OCI-LY7 (cell line): Measurements from ENCODE around the gene ERLIN1.

Source experiments
- EZH2phosphoT487 ChIP-seq: fragments of 200-600 bp; sonication (generic); IDR thresholded peaks from 2 replicates; pipeline ENCODE4 v1.6.1; 2018; ENCODE audit warnings: low read depth, borderline replicate concordance, mild to moderate bottlenecking, mixed run types, antibody characterized with exemption, low read length, moderate library complexity, mixed read lengths
- TF ChIP-seq, protein P1 (sequence below): fragments of 200-600 bp; sonication (generic); conservative IDR thresholded peaks from 2 replicates; pipeline ENCODE4 v1.5.1; 2014; ENCODE audit warnings: mild to moderate bottlenecking, antibody characterized with exemption, low read length, moderate library complexity, mixed read lengths

DNA sequence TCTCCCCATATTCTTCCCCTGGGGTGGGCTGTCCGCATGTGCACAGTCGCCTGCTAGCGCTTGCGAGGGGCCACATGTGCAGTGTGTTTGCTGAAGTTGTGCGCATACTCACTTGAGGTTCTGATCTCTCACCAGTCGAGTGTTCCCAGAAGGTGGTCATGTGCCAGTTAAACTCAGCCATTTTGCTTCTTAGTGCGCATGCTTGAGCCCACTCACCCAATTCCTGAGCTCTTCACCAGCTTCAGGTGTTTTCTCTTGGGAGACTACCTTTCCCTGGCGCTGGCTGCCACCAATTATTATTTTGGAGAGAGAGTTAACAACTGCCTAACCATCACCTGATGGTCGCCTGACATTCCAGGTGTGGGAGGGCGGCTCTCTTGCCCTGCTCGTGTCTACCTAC is 79.0 kb downstream of the ERLIN1 start:
- TF ChIP-seq, protein P1, sequence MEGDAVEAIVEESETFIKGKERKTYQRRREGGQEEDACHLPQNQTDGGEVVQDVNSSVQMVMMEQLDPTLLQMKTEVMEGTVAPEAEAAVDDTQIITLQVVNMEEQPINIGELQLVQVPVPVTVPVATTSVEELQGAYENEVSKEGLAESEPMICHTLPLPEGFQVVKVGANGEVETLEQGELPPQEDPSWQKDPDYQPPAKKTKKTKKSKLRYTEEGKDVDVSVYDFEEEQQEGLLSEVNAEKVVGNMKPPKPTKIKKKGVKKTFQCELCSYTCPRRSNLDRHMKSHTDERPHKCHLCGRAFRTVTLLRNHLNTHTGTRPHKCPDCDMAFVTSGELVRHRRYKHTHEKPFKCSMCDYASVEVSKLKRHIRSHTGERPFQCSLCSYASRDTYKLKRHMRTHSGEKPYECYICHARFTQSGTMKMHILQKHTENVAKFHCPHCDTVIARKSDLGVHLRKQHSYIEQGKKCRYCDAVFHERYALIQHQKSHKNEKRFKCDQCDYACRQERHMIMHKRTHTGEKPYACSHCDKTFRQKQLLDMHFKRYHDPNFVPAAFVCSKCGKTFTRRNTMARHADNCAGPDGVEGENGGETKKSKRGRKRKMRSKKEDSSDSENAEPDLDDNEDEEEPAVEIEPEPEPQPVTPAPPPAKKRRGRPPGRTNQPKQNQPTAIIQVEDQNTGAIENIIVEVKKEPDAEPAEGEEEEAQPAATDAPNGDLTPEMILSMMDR, result no peak
- no peak for TF ChIP-seq EZH2phosphoT487
